Activated CD8-positive, alpha-beta memory T cell treated with anti-CD3 and anti-CD28 coated beads for 4 hours (primary cell): ENCODE results near the gene KCNIP1.

Source experiments
- DNase-seq, 2 donors: peaks; one replicate each; pipeline ENCODE4 v3.0.0-alpha.2; 2020; ENCODE audit warnings: low read depth in 2 of 2

The KCNIP1 gene

DNA sequence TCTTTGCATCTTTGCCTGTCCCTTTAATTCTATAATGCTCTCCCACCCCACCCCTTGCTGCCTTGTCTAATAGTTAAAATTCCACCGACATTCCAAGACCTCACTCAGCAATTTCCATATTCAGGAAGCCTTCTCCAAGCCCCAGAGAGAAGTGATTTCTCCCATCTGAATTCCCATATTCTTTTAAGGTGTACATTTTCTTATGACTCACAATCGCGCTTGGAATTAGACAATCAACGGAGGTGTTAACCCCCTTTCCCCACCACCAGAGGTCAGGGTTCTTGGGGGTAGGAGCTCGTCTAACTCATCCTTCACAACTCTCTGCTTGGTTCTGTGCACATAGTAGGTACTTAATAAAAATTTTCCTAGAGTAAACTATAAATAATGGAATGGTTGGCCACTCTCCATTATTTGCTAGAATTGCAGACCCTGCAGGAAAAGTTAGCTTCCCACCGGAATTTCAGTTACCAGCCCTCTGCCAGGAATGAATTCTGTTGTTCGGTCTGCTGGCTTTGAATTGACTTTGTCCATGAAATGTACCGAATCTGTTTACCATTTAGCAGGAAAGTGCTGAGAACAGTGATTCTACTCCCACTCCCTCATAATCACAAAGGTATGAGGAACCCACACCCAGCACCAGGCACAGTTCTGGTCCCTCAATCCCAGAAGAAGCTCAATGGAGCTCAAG lies 5.0 kb downstream of the KCNIP1 start:
- DNase-seq = no peak

DNA sequence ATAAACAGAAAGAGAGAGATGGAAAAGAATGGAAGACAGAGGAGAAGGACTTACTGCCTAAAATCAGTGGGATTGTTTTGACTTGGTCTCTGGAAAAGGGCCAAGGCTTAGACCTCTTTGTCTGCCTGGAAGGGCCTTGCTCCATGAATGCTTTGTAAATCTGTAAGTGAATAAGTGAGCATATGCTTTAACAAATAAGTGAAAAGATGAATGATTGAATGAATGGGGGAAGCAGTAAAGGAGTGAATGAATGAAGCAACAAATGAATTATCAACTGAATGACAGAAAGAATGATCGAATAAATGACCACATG lies 5.5 kb downstream of the KCNIP1 start:
- no peak for DNase-seq

DNA sequence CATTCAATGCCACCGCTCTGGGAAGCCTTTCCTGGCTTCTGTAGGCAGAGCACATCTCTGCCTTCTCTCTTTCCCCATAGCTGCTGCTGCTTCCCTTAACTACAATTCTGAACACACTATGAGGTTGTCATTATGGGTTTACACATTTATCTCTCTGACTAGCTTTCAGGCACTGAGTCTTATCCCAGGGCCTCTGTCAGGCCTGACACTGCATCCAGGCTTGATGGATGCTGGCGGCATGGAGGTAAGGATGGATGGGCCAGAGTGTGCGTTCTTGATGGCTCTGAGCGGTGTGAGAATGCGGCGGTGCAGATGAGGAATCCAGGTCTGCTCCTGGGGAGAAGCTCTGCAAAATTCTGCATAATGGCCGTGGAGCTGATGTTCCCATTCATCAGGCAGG lies 6.3 kb downstream of the KCNIP1 start:
- DNase-seq = no peak

DNA sequence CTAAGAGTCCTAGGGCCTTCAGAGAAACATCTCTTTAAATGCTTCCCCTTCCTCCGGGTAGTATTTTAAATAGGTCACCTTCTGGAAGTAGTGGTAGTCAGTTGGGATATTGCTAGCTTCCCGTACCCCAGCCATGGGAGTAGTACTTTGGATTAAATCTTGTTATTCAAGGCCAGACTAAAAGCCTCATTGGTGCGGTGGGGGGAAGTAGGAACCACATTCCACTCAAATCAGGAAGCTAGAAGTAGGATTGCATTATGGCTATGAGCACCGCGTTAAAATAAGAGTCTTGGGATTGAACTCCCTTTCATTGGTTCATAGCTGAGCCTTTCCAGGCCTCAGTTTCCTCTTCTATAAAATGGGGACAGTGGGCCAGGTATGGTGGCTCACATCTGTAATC lies 6.7 kb downstream of the KCNIP1 start:
- no peak for DNase-seq

DNA sequence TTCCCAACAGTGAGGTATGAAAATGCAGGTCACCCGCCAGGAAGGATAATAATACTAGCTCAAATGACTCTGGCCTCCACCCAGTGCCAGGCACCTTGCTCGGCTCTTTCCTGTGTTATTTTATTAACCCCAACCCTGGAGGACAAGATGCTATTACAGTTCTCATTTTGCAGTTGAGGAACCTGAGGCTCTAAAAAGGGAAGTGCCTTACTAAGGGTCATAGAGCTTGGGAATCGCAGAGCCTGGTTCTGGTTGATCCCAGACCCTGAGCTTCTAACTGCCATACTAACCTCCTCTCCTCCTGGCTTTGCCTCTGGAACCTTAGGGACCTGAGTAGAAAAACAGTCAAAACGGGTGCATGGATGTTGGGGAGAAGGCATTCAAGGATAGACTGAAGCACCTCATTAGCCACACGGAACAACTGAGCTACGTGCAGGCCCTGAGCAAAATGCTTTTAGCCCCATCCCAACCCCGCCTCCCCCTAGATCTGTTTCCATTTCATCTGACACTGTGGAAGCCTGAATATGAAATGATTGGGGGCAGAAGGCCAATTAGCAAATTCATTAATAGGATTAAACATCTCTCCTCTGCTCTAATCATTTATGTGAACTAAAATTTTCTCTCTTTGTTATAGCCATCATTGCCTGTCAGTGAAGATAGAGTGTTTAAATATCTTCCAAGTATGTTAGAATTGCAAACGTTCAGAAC lies 7.9 kb downstream of the KCNIP1 start:
- DNase-seq = no peak

DNA sequence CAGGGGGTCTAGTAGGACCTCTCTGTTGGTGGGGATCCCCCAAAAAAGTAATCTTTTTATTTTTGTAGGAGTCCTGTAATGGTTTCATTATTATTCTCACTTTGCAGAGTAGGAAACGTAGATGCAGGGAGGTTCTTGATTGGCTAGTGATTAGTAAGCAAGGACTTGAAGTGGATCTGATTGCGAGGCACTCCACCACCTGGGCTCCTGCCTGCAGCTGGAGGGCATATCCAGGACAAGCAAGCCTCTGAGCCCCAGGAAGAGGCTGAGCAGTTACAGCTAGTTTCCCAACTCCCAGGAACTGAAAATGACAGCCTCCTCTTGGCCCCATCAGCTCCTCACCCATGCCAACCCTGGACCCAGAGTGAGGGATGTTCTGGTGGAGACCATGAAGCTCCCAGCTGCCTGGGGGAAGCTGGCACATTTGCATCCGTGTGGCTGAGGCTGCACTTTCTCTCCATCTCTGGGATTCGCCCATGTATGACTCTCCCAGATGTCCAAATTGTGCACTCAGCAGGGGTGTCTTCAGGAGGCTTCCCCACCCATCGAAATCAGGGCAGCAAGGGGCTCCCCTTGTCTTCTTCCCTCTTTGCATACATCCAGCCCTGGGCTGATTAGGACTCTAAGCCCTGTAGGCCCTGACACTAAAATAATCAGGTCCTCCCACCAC lies 10.2 kb downstream of the KCNIP1 start:
- no peak for DNase-seq

DNA sequence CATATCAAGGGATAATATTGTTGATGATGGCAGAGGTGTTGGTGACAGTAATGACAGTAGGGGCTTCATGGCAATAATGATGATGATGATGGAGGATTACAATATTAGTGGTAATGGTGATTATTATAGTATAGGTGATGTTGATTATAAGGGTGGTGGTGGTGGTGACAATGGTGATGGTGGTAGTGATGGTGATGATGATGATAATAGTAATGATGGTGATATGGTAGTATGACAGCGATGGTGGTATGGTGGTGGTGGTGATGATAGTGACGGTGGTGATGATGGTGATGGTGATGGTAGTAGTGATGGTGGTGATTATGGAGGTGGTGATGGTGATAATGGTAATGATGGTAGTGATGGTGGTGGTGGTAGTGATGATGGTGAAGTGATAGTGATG lies 13.6 kb downstream of the KCNIP1 start:
- DNase-seq = no peak

DNA sequence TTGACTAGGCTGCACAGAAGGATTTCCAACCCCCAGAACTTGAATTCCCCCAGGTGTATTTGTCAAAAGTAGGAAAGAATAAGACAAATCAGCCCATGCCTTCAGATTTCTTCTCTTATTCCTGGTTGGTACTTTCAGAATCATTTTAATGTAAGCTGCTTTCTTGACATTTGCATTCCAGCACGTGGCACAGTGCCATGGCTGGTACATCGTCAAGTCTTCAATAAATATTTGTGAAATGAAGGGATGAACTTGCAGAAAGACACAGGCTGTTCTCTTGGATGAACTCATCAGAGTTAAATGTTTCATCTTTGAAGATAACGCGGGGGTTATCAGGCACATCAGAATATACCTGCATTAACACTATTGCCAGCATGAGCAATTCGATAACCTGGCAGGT lies 14.5 kb downstream of the KCNIP1 start:
- no peak for DNase-seq

DNA sequence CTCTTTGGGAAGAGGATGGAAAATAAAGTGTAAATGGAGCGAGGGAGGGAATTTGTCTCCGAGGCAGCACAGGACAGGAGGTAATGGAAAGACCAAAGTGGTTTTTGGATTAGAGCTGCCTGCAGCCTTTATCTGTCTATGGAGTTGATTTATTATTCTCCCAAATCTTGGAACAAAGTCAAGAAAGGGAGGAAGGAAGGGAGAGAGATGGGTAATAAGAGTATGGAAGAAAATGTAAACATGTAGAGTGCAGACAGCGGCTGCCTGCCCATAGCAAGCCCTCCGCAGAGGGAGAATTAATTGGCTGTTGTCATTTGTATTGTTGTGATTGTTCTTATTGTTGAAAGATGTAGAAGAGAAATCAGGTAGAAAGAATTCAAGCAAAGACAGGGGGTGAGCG lies 15.7 kb downstream of the KCNIP1 start:
- no peak for DNase-seq

DNA sequence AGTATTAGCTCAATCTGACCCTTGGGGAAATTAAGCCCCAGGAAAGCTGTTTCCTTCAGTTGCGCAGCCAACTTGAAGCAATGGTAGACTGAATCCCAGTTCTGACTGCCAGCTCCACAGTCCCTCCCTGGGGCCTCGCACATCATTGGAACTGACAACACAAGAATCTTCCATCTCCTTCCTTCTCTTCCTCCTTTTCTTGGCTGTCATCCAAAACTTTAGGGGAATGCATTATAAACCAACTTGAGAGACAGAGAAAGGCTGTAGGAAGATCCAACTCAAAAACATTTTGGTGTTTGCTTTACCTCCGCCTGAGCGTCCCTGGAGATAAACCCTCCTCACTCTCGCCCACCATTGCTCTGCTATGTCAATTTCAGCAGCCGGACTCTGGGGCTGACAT lies 16.6 kb downstream of the KCNIP1 start:
- no peak for DNase-seq

DNA sequence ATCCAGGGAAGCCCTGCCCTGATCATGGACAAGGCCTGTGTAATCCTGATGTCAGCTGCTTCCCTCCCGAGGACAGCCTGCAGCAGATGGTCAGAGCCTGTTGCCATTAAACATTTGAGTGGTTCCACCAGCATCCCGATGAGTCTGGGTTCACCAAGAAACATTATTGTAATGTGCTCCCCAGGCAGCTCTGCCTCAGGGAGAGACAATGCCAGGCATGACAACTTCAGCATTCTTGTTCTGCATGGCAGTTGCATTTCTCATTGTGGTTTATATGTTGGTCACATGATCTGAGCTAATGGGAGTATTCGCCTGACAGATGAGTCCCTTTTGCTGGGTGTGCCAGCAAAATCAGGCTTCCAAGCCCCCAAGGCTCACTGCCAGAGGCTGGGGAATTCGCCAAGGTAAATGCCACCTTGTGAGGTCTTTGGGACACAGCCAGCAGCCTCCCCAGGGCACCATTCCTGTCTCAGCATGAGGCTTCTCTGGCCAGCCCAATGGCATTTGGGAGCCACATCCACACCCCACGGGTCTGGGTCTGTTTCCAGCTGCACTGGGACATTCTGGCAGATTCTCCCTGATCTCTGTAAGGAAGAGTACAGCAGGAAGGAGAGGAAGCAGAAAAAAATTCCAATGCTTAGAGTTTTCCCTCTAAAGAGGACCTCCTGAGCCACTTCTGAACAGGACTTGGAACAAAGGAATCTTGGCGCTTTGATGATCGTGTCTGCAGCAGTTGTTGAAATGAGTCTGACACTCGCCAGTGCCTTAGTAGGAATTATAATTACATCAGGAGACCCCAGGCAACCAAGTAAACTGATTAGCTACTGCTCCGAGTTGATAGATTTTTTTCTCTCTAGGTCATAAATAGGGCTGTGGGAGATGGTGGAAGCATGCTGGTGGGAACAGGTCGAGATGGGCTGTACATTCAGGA lies 18.7 kb downstream of the KCNIP1 start:
- no peak for DNase-seq

DNA sequence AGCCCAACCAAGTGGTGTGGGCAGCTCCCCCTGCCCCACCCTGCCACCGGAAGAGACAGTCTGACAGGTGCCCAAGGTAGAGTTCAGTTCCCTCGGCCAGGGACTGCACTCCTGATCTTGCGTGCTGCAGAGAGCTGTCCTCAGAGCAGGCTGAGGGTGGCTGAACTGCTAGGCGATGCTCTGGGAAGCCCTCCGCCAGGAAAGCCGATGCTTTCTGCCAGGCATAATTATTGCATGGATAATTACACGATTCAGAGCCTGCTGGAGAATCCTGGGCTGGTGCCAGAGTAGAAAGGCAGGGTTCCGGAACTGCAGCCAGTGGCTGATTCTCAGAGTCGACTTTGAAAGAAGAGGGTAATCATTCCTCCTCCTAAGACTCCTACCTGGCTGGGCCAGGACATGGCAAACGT lies 19.3 kb downstream of the KCNIP1 start:
- no peak for DNase-seq

DNA sequence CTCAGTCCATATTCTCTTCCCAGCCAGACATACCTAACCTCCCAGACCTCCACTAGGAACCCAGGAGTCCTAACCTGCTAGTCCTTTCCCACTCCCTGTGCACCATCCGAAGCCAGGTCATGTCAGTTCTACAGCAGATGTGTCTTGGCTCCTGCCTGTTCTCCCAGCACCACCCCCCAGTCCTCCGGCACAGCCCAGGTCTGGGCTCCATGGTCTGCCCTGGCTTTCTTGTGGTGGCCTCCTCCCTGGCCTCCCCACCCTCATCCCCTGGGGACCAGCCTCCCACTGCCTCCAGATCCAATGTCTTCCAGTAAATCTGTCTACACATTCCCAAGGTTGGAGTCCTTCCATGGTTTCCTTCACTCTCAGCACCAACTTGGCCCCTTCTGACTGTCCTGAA lies 20.0 kb downstream of the KCNIP1 start:
- DNase-seq = no peak

DNA sequence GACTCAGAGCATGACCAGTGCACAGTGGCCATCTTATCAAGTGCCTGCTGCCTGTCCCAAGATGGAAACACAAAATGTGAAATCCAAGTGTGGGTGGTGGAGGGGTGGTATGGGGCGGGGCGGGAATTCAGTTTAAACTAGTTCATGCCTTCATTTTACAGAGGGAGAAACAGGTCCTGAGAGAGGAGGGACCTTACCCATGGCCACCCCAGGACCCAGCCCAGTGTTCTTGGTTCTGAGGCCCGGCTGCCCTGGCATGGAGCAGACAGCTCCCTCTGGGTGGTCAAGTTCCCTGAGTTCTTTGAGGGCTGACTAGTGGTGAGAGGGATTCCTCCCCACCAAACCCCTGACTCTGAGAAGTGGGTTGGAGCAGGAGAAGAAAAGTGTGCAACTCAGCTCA lies 20.8 kb downstream of the KCNIP1 start:
- no peak for DNase-seq

DNA sequence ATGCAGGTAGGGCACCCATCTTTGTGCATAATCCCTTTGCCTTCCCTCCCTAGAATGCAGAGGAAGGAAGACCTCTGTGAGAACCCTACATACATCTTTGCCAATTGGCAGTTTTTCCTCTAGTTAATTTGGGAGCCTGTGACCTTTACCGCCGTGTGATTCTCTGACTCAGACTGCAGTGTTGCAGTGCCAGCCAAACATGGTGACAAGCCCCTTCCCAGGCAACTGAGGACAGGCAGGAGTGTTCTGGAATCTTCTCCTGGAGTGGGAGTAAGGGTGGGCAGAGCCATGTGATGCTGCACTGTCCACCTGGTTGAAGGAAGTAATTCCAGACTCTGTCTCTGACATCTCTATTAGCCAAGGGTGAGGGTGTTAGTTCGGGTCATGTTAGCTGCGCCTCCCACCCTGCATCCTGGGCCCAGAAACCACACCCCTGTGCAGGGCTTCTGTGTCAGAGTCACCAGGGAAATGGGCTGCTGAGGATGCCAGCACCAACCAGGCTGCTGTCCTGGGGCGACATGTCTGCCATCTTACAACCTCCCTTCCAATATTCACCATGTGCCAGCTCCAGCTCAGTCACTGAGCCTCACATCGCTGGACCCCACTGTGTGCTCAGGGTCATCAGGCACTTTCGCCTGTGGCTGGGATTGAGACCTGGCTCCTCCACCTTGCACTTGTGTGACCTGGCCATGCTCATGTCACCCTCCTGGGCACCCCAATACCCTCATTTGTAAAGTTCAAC lies 21.8 kb downstream of the KCNIP1 start:
- no peak for DNase-seq

DNA sequence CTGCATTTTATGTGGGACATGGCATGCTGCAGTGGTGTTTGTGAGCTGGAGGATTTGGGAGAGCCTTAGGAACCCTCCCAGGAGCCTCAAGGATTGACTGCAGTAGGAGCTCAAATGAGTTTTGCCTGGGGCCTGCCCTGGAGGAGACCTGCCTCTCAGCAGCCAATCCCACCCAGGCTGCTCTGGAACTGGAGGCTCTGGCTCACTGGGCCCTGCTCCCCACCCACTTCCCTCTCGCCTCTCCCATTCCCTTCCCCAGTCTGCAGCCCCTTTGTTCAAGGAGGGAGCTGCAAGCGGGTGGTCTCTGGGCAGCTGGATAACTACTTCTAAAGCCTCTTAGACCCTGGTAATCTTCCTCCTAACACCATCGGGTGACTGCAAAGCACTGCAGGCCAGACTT lies 24.2 kb downstream of the KCNIP1 start:
- no peak for DNase-seq

DNA sequence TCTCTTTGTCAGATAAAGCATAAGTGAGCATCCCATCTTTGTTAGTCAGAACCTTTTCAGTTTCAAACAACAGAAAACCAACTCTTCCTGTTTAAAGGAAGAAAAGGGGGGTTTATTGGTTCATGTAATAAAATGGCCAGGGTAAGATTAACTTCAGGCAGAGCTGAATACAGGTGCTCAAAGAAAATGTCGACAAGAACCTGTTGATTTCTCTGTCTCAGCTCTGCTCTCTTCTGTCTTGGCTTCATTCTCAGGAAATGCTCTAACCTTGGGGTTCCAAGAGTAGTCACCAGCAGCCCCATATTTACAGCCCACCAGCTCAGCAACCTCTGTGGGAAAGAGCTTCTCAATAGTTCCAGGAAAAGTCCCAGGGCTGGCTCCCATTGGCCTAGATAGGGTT lies 25.2 kb downstream of the KCNIP1 start:
- DNase-seq = no peak

DNA sequence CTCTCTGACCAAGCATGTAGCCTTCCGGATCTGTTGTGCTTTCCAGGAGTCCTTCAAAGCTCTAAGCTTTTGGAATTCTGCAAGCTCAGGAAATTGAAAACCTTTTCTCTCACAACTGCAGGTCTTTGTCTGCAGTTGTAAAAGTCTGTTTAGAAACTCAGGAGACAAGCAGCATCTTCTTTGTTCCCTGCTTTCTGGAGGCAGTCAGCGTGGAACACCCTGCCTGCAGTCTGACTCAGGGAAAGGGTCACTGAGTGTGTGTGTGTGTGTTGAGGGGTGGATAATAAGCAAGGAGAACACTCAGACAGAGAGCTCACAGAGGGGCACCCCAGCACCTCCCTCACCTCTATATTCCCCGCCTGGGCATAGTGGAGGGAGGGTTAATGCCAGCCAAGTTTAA lies 29.1 kb downstream of the KCNIP1 start:
- no peak for DNase-seq

DNA sequence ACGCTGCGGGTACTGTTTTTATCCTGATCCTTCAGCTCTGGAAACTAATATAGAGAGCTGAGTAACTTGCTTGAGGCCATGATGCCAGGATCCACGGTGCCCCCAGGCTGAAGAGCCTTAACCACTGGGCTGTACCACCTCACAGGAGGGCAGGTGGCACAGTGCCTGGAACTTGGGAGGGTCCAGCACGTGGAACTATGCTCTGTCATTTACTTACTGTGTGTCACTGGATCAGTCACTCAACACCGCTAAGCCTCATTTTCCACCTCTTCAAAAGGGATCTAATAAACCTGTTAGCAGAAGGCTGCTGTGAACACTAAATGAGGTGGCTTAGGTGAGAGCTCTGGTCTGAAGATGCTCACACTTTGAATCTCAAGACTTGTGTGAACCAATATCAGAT lies 29.6 kb downstream of the KCNIP1 start:
- no peak for DNase-seq

DNA sequence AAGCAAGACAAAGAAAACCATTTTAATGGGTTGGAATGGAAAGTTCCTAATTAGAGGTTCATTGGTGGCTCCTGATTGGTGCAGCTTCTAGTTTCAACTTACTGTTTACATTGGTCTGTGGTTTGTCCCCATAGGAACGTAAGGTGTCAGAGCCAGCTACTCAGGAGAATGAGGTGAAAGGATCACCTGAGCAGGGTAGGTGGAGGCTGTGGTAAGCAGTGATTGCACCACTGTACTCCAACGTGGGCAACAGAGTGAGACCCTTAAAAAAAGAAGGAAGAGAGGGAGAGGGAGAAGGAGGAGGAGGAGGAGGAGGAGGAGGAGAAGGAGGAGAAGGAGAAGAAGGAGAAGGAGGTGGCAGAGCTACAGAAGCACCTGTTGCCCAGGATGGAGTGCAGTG lies 30.4 kb downstream of the KCNIP1 start:
- DNase-seq = no peak

DNA sequence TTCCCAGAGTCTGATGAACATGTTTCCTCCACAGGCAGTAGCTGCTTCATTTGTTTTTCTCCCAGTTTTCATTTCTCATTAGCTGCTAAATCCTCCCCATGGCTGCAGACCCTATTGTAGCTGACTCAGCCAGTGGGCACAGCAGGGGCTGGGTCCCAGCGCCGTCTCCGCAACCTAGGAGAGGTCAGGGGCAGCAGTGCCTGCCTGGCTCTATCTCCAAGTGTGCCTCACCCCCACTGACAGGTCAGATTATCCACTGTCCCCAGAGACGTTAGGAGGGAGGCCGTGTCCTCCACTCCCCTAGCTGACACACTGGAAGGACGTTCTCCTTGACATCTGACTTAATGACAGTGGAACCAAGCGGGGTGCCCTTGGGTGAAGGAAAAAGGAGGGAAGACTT lies 31.1 kb downstream of the KCNIP1 start:
- DNase-seq = no peak

DNA sequence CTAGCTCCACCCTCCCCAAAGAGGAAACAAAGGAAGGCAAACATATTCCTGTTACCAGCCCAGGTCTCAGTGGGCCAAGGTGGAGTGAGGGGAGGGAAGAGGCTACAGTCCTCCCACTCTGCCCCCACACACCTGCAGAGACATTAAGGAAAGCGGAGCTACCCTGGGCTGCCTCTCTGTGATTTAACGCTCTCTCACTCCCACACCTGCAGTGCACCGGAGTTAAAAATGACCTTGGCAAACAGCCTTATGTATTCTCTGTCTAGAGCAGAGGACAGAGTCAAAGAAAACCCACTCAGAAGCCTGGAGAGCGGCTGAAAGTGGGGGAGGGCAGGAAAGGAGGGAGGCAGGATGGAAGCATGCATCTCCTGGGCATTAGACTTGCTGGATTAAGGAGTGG lies 32.7 kb downstream of the KCNIP1 start:
- DNase-seq = no peak
